ENCODE data around the gene PLD4. TPM values are rescaled to one million over a fixed set of nuclear protein-coding genes. Genes with fewer than 3 reads are reported as not detected.

The PLD4 gene
- total RNA-seq, 1 donor from 2014 or later: not detected

DNA sequence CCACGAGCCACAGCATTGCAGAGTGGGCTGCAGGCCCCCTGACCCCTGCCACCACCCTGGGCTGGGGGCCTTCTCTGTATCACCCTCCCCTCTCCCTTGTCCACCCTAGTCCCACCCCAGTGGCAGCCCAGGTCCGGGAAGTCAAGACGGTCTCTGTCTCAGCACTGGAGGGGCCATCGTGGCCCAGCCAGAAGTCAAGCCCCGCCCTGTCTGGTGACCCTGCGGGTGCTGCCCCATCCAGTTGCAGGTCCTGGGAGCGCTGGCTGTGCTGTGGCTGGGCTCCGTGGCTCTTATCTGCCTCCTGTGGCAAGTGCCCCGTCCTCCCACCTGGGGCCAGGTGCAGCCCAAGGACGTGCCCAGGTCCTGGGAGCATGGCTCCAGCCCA, 2.7 kb downstream of the PLD4 start:
- H3K27ac ChIP-seq: no peak overlapping the region
- H3K4me3 ChIP-seq: no peak overlapping the region
- H3K9me3 ChIP-seq: no peaks in the 10 kb centered on the region
- H3K36me3 ChIP-seq: no peaks in the 10 kb centered on the region
- intact Hi-C loops (cut with DNase I): no loop called here
- no peaks in the 10 kb centered on the region for H3K27me3 ChIP-seq
- no peak for TF ChIP-seq POLR2A (IDR thresholded peaks at IDR 0.05)
- TF ChIP-seq, protein P1, sequence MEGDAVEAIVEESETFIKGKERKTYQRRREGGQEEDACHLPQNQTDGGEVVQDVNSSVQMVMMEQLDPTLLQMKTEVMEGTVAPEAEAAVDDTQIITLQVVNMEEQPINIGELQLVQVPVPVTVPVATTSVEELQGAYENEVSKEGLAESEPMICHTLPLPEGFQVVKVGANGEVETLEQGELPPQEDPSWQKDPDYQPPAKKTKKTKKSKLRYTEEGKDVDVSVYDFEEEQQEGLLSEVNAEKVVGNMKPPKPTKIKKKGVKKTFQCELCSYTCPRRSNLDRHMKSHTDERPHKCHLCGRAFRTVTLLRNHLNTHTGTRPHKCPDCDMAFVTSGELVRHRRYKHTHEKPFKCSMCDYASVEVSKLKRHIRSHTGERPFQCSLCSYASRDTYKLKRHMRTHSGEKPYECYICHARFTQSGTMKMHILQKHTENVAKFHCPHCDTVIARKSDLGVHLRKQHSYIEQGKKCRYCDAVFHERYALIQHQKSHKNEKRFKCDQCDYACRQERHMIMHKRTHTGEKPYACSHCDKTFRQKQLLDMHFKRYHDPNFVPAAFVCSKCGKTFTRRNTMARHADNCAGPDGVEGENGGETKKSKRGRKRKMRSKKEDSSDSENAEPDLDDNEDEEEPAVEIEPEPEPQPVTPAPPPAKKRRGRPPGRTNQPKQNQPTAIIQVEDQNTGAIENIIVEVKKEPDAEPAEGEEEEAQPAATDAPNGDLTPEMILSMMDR (IDR thresholded peaks at IDR 0.05): no peak
- TF ChIP-seq POLR2AphosphoS5 (IDR thresholded peaks at IDR 0.05; ENCODE audit: insufficient read depth in 1 of 2, low read depth in 1 of 2): no peak
- DNase-seq (ENCODE audit: extremely low spot score in 2 of 2): peak; percentile 81 to 95
- peaks cover 9% of the 10 kb centered on the region for H3K4me1 ChIP-seq

GRCh38 chr14:104927901-104928300, 3.2 kb downstream of the PLD4 start:
- H3K36me3 ChIP-seq: no peaks in the 10 kb centered on the region
- H3K9me3 ChIP-seq: no peaks in the 10 kb centered on the region
- H3K27ac ChIP-seq: no peak overlapping the region
- peaks cover 14% of the 10 kb centered on the region for H3K4me1 ChIP-seq
- no peaks in the 10 kb centered on the region for H3K27me3 ChIP-seq
- intact Hi-C loops (cut with DNase I): no loop called here
- no peak overlapping the region for H3K4me3 ChIP-seq
- no peak for DNase-seq (ENCODE audit: extremely low spot score in 2 of 2)
- no peak for TF ChIP-seq POLR2AphosphoS5 (IDR thresholded peaks at IDR 0.05; ENCODE audit: insufficient read depth in 1 of 2, low read depth in 1 of 2)
- no peak for TF ChIP-seq POLR2A (IDR thresholded peaks at IDR 0.05)
- TF ChIP-seq, protein P1 (IDR thresholded peaks at IDR 0.05): no peak

DNA sequence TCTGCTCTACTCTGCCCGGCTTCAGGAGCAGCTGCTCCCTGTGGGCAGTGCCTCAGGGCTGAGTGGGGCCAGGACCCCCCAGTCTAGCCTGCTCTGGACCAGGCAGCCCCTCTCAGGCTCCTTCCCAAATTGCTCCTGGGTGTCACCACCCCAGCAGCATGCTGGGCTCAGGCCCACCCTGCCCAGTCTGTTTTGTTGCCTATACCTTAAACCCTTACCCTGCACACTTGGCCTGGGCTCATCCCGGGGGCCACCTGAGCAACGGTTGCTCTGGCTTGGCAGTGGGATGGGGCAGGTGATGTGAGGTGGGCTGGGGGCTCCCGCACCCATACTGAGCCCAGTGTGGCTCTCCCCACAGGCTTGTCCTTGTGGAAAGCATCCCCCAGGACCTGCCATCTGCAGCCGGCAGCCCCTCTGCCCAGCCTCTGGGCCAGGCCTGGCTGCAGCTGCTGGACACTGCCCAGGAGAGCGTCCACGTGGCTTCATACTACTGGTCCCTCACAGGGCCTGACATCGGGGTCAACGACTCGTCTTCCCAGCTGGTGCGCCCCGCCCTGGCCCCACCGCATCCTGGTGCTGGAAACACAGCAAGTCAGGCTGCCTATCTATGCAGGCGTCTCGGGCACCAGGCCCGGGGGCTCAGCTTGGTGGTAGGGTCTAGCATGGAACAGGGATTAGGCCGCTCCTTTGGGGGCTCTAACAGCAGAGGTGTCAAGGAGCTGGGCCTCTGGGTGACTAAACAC, 3.9 kb downstream of the PLD4 start:
- peak; percentile 85 to 90 for DNase-seq (ENCODE audit: extremely low spot score in 2 of 2)
- H3K4me3 ChIP-seq: no peak overlapping the region
- intact Hi-C loops (cut with DNase I): no loop called here
- H3K9me3 ChIP-seq: no peaks in the 10 kb centered on the region
- TF ChIP-seq, protein P1 (IDR thresholded peaks at IDR 0.05): no peak
- no peak for TF ChIP-seq POLR2A (IDR thresholded peaks at IDR 0.05)
- no peaks in the 10 kb centered on the region for H3K27me3 ChIP-seq
- H3K27ac ChIP-seq: no peak overlapping the region
- H3K4me1 ChIP-seq: peaks cover 17% of the 10 kb centered on the region
- no peaks in the 10 kb centered on the region for H3K36me3 ChIP-seq

GRCh38 chr14:104929268-104930230, 4.9 kb downstream of the PLD4 start:
- H3K27ac ChIP-seq: no peak overlapping the region
- peaks cover 26% of the 10 kb centered on the region for H3K4me1 ChIP-seq
- H3K27me3 ChIP-seq: no peaks in the 10 kb centered on the region
- TF ChIP-seq POLR2A (IDR thresholded peaks at IDR 0.05) (no peak), POLR2AphosphoS5 (IDR thresholded peaks at IDR 0.05; ENCODE audit: insufficient read depth in 1 of 2, low read depth in 1 of 2) (no peak)
- TF ChIP-seq, protein P1 (IDR thresholded peaks at IDR 0.05): no peak
- DNase-seq (ENCODE audit: extremely low spot score in 2 of 2): peak in 1 of 2 donors; percentile 77
- no peaks in the 10 kb centered on the region for H3K9me3 ChIP-seq
- no peak overlapping the region for H3K4me3 ChIP-seq
- intact Hi-C loops (cut with DNase I): loop anchor here (5.0 kb wide), 1 partner anchor 38 kb away; no protein-coding TSS in a partner anchor
- no peaks in the 10 kb centered on the region for H3K36me3 ChIP-seq
